ENCODE results near the gene ABCD3. TPM values are rescaled to one million over a fixed set of nuclear protein-coding genes. Genes with fewer than 3 reads are reported as not detected.
"Not testable (repeated sequence)": the region's sequence is repeated elsewhere in the genome, so short reads cannot be mapped to it uniquely, and the experiment has no call there.

ABCD3 gene
- total RNA-seq, 1 donor from 2014 or later, result 66.2 TPM

GRCh38 chr1:94408104-94408830, 9.9 kb upstream of the ABCD3 start:
- no peak for DNase-seq
- no peak for ATAC-seq
- intact Hi-C loops (cut with micrococcal nuclease), result no loop called here

DNA sequence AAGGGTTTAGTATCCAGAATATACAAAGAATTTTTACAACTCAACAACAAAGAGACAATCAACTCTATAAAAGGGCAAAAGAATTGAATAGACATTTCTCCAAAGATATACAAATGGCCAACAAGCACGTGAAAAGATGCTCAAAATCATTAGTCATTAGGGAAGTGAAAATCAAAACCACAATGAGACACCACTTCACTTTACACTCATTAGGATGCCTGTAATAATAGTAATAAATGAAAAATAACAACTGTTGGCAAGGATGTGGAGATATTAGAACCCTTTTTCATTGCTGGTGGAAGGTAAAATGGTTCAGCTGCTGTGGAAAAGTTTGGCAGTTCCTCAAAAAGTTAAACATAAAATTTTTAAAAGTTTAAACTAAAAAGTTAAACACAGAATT, 7.0 kb upstream of the ABCD3 start:
- DNase-seq, result no peak
- intact Hi-C loops (cut with micrococcal nuclease), result no loop called here
- no peak for ATAC-seq

- intact Hi-C loops (cut with micrococcal nuclease), result no loop called here
- DNase-seq (no peak), ATAC-seq (no peak)
Observed at GRCh38 chr1:94413311-94413710, 4.9 kb upstream of the ABCD3 start.

DNA sequence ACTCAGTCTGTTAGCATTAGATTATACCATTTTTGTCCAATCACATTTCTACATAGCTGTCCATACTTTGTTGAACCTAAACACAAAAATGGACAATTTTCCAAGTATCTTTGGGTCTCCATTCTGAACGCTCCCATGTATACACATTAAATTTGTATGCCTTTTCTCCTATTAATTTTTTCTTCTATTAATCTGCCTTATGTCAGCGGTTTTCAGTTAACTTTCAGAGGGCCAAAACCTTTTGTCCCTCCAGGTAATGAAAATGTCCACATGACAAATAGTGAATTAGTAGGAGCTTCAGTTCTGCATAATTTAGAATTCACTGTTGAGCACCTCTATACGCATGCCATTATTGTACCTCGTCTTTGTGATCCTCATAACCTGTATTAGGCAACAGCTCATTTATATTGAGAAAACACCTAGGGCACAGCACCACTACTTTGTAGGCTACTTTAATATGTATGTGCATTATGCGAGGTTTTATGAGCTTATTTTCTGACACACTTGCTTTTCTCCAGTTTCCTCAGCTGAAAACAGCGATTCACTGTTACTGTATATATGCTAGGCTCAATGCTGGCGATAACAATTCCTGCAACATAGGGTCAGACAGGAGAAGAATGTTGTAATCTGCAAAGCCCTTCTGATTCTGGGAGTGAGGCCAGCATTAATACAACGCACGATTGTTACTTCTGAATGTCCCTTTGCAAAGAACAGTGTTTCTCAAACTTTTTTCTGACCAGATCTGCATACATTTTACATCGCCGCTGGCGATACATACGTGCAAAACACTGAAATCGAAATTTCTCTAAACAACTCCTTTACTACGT, 1.1 kb upstream of the ABCD3 start:
- intact Hi-C loops (cut with micrococcal nuclease), result no loop called here
- peak; percentile 57 for ATAC-seq
- DNase-seq, result no peak

GRCh38 chr1:94417728-94417977, 536 bp upstream of the ABCD3 start:
- intact Hi-C loops (cut with micrococcal nuclease), result no loop called here
- DNase-seq (no peak), ATAC-seq (no peak)

DNA sequence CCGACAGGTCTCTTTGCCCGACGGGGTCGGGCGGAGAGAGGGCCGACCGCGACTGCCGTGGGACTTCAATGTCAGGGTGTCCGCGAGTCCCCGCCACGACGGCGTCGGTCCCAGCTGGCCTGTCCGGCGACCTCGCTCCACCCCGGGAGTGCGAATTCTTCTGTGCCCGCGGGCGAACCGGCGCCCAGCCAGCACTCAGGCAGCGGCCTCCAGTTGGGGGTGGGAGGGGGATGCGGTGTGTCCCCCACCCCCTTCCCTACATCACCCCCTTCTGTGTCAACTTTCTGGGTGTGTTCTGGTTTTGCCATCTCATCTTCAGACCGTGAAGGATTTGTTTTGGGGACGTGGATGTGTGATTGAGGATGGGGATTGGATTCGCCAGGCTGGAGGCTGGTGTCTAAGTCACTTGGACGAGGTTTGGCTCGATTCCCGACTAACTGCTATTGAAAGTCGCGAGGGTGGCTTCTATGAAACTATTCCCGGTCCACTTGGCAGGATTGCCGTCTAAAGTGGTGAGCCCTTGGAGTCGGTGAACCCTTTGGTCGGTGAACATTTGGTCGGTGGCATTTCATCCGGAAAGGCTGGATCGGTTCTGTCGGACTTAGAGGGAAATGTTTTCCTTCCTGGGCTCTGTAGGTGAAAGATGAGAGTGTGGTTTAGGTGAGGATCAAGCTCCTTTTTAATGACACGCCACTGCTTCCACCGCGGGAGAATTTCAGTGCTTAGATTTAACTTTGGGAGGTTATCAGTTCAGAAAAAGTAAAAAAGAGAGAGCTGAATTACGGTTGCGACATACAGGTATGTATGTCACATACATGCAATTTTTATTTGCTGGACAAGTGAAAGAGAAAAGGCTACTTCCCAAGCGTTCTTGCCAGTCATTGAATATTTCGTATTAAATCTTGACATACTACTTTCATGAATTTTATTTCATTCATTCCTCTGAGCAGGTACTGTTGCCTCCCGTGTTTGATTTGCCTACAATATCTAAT, 771 bp downstream of the ABCD3 start:
- peak; percentile 45 for DNase-seq
- peak; percentile 17 for ATAC-seq
- intact Hi-C loops (cut with micrococcal nuclease), result no loop called here

GRCh38 chr1:94422115-94422820, 4.1 kb downstream of the ABCD3 start:
- ATAC-seq (no peak), DNase-seq (no peak)
- intact Hi-C loops (cut with micrococcal nuclease), result no loop called here

DNA sequence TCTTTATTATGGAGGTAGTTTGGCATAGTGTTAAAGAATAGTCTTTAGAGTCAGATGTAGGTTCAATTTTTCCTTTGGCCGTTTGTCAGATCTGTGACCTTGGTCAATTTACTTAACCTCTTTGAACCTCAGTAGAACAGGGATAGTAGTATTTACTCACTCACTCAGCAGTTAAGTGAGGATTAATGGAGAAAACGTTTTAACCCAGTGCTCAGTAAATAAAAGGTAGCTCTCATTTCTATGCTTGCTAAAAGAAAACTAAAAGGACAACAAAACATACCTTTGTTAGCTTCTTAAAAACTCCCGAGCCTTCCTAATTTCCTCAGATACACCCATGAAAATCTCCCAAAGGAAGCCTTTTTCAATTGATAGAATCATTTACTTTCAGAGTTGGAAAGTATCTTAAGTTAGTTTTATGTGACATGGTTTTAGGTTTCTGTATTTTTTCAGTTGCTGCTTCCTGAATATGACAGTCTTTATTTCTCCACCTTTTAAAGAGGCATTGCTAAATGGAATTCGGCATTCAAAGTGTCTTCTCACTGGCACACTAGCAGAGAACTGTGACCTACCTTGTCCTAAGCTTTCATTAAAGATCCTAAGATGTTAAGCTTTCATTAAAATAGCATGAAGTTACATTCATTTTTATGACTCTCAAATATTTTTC, 7.8 kb downstream of the ABCD3 start:
- DNase-seq (no peak), ATAC-seq (no peak)
- intact Hi-C loops (cut with micrococcal nuclease), result no loop called here

- DNase-seq; intact Hi-C loops (cut with micrococcal nuclease); ATAC-seq: not testable (repeated sequence)
Observed at GRCh38 chr1:94426485-94426870, 8.3 kb downstream of the ABCD3 start.

- DNase-seq (no peak), ATAC-seq (no peak)
- intact Hi-C loops (cut with micrococcal nuclease), result no loop called here
Observed at GRCh38 chr1:94428441-94428840, 10.3 kb downstream of the ABCD3 start.

- ATAC-seq; DNase-seq; intact Hi-C loops (cut with micrococcal nuclease): not testable (repeated sequence)
Observed at GRCh38 chr1:94428927-94429528, 10.8 kb downstream of the ABCD3 start.

DNA sequence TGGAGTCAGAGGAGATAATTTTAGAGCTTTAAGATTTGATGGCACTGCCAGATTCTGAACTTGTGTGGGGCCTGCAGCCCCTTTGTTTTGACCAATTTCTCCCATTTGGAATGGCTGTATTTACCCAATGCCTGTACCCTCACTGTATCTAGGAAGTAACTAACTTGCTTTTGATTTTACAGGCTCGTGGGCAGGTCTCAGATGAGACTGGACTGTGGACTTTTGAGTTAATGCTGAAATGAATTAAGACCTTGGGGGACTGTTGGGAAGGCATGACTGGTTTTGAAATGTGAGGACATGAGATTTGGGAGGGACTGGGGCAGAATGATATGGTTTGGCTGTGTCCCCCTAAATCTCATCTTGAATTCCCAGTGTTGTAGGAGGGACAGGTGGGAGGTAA, 11.9 kb downstream of the ABCD3 start:
- DNase-seq; intact Hi-C loops (cut with micrococcal nuclease); ATAC-seq: not testable (repeated sequence)

GRCh38 chr1:94433866-94434265, 15.7 kb downstream of the ABCD3 start:
- intact Hi-C loops (cut with micrococcal nuclease), result no loop called here
- ATAC-seq (no peak), DNase-seq (no peak)

DNA sequence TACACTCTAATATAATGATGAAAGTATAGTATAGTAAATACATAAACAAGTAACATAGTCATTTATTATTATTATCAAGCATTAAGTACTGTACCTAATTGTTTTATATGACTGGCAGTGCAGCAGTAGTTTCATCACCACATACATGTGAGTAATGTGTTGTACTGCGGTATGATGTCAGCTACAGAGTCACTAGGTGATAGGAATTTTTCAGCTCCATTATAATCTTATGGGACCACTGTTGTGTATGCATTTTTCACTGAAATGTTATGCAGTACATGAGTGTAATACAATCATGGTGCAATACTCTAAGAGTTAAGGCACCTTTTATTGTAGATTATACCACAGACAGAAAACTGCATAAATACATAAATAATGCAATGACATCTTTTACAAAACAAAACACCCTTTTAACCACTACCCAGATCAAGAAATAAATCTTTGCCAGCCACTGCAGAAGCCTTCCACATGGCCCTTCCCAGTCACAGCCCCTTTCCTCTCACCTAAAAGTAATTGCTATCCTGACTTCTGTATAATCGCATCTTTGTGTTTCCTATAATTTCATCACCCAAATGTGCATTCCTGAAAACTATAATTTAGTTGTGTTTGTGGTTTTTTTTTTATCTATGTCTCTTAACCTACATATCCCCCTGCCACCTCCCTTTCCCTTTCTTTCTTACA, 16.3 kb downstream of the ABCD3 start:
- no peak for ATAC-seq
- intact Hi-C loops (cut with micrococcal nuclease), result no loop called here
- no peak for DNase-seq

DNA sequence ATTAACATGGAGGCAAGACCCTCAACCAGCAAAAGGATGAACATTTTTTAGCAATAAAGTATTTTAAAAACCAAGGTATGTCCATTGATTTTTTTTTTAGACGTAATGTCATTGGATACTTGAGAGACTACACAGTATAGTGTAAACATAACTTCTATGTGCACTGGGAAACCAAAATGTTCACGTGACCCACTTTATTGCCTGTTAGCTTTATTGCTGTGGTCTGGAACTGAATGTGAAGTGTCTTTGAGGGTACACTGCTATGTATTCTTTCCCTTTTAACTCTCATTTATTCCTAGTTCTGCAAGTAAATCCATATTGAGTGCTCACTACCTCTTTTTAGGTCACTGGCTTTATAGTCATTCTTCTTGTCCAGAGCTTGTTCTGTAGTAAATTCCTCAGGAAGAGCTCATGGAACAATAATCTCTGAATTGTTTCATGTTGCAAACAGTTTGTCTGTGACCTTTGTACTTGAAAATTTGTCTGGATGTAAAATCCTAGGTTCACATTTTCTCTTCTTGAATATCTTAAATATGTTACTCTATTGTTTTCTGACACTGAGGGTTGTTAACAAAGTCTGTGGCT, 20.6 kb downstream of the ABCD3 start:
- ATAC-seq (no peak), DNase-seq (no peak)
- intact Hi-C loops (cut with micrococcal nuclease), result no loop called here

- ATAC-seq (no peak), DNase-seq (no peak)
- intact Hi-C loops (cut with micrococcal nuclease), result no loop called here
Observed at GRCh38 chr1:94440088-94440487, 21.9 kb downstream of the ABCD3 start.

- intact Hi-C loops (cut with micrococcal nuclease); ATAC-seq; DNase-seq: not testable (repeated sequence)
Observed at GRCh38 chr1:94443067-94443466, 24.9 kb downstream of the ABCD3 start.

Data from left ventricle myocardium superior (tissue), 1 donor.